Adrenal gland (tissue), 5 donors: ENCODE results near the gene ZNF366.

Experiments
- CTCF ChIP-seq, 6 experiments: fragments of 450-650 bp in 4 of 6; fragments of 200-600 bp in 2 of 6; sonication (generic) in 1 of 6; IDR thresholded peaks; 1 replicate in 5 of 6; 2 replicates in 1 of 6; pipeline versions ENCODE4 v1.5.1 to v1.8.0; 2016 to 2021; ENCODE audit warnings: antibody characterized with exemption in 6 of 6, mild to moderate bottlenecking in 2 of 6, moderate library complexity in 1 of 6
- POLR2A ChIP-seq, 2 donors: fragments of 450-650 bp; IDR thresholded peaks; one replicate each; pipeline ENCODE4 v1.6.1; 2017; ENCODE audit warnings: antibody characterized with exemption in 2 of 2, mild to moderate bottlenecking in 2 of 2, moderate library complexity in 1 of 2
- donor health status: DM: no; HTN: no; CAD: no.

- TF ChIP-seq CTCF (IDR thresholded peaks at IDR 0.05) (no peak), POLR2A (IDR thresholded peaks at IDR 0.05) (no peak)
Observed at GRCh38 chr5:72519111-72519510, 11.9 kb upstream of the ZNF366 start.
